ENCODE measurements around the gene XPNPEP1.

The XPNPEP1 gene

DNA sequence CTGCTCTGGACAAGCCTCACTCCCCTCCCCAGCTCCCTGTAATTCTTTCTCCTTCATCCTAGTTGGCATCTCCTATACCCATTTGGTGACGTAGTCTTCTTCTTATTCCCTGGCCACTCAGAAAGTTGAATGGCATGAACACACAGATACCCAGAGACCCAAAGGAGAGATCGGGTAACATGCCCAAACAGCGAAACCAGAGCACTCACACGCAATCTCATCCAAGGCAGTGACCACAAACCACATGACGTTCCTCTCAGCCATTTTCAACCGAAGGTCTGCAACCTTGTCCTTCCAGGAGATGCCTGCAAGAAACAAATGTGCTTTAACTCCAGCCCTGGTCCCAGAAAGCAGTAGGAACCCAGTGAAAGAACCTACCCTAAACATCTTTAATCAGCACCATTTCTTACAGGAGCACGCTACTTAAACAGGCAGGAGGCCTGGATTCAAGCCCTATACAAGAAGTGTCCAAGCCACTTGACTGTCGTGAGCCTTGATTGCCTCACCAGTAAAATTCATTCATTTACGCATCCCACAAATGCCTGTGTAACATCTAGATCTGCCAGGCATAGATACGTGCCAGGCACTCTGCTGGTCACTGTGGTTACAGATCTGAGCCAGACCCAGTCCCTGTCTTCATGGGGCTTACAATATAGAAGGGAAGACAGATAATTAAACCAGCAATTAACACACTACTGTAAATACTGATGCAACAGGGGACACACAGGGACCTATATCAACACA lies 37.1 kb downstream of the XPNPEP1 start:
- DNase-seq, result no peak
- TF ChIP-seq POLR2A (IDR thresholded peaks at IDR 0.05; ENCODE audit: low read length), result no peak
- TF ChIP-seq GATA1 (IDR thresholded peaks at IDR 0.05; ENCODE audit: low read depth, low read length), result no peak

DNA sequence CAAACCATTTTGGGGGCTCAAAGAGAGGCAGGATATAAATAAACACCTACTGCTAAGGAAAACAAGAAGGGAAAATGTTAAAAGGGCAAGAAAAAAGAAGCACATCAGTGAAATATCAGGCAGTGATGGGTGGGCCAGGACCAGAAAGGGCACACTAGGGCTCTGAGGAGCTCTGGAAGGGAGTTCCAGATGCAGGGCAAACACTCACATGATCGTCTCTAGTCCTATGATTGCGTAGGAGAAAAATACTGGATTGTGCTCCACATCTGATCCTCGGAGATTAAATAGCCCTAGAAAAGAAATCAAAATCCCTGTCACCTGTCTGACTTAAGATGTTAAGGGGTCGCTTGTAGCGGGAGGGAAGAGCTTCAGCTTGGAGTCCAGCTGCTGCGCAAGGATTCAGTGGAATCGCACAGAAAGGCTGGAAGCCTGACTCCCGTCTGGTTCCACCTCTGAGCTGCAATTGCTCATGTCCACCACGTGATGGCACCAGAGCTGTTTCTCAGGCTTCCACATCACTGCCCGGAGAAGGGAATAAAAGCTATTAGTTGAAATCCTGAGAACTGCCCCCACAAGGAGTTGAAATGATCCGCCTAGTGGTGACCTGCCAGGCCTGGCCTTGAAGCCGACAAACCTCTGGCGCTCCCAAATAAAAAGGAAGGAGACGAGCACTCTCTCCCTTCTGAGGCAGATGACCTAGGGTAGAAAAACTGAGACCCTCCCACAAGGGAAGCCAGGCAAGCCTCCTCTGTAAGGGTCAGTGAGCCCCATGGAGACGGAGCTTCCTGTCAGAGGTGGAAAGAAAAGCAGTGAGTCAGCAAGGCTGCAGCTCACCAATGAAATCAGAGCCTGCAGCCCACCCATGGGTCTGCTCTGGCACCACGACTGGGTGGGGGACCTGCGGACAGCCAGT lies 39.2 kb downstream of the XPNPEP1 start:
- DNase-seq, result peak; percentile 86 to 89
- TF ChIP-seq POLR2A (IDR thresholded peaks at IDR 0.05; ENCODE audit: low read length) (no peak), GATA1 (IDR thresholded peaks at IDR 0.05; ENCODE audit: low read depth, low read length) (no peak)

DNA sequence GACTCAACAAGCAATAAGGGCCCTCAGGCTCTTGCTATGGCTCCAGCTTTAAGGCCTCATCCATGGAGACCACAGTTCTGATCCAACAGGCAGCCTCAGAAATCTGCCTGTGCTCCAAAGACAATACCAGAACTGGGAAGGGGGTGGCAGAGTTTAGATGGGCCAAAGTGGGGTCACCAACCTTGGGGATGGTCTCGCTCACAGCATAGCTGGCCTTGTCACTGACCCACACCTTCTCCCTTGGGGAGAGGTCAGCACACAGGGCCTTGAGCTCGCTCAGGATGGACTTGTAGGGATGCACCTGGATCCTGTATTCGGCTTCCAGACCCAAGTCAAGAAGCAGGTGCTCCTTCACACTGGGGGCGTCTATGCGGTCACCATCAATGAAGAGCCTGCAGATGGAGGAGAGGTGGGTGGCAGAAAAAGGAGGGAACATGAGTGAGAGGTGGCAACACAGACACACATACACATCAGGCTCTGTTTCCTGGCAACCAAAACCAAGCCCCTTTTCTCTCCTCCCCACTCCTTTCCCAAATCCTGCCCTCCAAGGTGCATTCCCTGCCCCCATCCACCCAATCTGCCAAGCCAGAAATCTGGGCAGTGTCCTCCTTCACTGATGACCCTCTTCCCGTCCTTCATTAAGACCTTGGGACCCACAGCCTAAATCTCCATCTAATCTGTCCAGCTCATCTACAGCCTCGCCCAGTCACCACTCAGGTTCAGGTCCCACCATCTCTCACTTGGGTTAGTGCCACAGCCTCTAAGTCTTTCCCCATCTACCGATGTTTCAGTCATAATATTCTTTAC lies 40.9 kb downstream of the XPNPEP1 start:
- no peak for TF ChIP-seq GATA1 (IDR thresholded peaks at IDR 0.05; ENCODE audit: low read depth, low read length)
- no peak for TF ChIP-seq POLR2A (IDR thresholded peaks at IDR 0.05; ENCODE audit: low read length)
- DNase-seq, result no peak

DNA sequence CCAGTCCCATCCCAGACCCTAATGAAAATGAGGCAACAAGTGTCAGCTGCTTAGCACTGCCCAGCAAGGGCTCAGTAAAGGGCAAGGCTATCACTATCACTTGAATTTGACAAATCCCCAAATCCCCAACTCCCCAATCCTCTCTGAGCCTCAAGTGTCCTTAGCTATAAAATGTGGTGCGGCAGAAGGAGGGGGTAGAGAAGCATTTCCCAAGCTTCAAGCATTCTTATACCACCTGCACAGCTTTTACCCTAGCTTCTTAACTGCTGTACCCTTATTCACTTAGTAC lies 41.6 kb downstream of the XPNPEP1 start:
- no peak for DNase-seq
- TF ChIP-seq POLR2A (IDR thresholded peaks at IDR 0.05; ENCODE audit: low read length) (no peak), GATA1 (IDR thresholded peaks at IDR 0.05; ENCODE audit: low read depth, low read length) (no peak)

DNA sequence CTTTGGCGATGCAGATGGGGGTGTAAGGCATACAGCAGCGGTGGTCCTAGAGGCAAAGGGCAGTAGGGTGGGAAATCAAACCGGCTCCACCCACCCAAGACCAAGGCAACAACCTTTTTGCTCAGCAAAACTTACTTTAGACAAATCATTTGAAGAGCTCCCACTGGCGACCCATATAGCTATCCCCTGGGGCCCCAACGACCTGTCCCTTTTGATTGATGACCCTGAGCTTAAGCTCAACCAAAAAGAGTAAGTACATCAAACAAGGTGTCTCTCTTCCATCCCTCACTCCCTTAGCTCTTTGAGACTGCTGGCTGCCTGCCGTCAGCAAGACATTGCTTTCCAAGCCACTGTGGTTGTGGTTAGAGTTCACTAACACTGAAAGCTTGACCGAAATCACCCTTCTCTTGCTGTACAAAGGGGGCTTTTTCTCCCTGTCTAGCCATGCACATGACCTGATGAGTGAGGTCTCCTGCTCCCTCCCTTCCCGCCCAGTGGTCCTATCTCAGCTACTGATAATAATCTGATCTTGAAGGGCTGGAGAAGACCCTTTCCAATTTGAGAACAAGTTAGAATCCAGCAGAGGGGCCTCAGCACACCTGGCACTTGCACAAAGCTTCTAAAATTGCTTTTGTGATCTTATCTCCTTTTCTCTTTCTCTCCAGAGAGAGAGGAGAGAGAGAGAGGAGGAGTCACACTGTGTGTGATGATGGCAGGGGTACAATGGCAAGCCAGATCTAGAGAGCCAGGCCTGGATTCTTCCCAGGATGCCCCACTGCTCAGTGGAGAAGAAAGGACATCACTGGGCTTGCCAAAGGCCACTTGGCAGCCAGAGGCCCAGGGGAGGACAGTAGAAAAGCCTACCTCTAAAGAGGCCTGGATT lies 42.2 kb downstream of the XPNPEP1 start:
- DNase-seq, result no peak
- no peak for TF ChIP-seq POLR2A (IDR thresholded peaks at IDR 0.05; ENCODE audit: low read length)
- TF ChIP-seq GATA1 (IDR thresholded peaks at IDR 0.05; ENCODE audit: low read depth, low read length), result no peak

DNA sequence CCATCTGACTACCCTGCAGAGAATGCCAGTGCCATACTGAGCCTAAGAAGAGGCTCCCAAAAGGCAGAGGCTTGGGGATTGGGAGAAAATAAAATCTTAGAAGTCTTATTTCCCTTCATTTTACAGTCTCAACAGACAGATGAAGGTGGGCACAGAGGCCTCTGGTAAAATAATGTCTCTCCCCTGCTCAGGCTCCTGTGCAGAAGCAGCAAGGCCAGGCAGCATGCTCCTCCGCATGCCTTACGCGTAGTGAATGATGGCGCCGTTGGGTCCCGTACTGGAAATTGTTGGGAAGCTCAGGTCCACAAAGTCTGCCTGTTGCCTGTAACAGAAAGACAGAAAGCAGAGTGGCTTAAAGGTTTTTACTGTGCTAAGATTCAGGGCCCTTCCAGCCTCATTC lies 45.8 kb downstream of the XPNPEP1 start:
- DNase-seq, result no peak
- TF ChIP-seq GATA1 (IDR thresholded peaks at IDR 0.05; ENCODE audit: low read depth, low read length), result no peak
- TF ChIP-seq POLR2A (IDR thresholded peaks at IDR 0.05; ENCODE audit: low read length), result no peak

DNA sequence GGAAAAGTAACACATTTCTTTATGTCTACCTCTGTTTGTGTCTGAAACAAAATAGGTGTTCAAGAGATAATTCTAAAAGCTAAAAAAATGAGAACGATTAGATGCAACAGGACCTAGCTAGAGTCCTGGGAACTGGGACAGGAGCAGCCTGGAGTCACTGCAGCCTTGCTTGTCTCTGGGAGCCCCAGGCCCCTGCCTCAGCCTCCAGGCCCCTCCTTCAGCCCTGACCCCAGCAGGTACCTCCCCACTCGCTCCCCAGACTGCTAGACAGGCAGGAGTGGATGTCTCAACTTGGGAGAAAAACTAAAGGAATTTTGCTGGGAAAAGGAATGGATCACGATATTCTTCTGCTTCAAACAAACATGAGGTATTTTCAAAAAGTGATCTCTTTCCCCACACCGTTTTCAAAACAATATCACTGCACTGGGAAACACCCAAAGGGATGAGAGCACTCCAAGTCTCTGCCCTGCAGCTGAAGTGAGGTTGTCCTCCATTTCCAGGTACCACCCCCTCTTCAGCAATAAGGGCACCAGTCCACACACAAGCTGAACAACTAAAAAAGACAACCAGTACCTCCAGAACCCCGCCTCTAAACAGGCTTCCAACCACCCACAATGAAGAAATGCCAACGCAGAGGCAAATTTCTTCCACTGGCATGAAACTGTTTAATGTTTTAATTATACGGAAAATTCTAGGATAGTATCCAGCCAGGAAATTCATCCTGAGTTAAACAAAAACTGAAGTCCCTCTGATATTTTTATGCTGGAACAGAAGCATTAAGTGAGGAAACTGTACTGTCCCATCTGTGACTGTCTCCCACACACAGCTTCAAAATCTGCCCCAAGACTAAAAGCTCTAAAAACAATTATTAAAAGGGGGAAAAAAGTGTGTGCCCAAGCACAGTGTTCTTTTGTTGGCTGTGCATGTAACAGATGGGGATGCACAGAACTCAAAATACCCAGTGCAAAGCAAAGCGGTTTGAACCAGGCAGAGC lies 47.2 kb downstream of the XPNPEP1 start:
- no peak for DNase-seq
- TF ChIP-seq POLR2A (IDR thresholded peaks at IDR 0.05; ENCODE audit: low read length) (no peak), GATA1 (IDR thresholded peaks at IDR 0.05; ENCODE audit: low read depth, low read length) (no peak)

DNA sequence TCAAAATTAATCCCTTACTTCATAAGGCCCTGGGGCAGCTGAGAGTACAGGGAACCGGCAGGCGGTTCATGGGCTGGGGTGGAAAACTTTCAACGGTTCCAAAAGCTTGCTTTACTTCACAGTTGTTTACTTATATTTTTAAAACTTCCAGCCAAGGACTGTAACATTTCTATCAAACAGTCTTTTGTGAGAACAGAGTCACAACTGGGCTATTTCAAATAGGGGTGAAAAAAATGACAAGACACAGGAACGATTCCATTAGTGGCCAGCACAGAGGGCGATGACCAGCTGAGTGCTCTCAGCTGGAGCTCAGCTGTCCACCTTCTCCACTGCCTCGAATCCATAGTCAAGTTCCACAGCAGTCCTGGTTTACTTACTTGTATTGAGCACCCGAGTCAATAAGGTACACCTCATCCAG lies 48.2 kb downstream of the XPNPEP1 start:
- DNase-seq, result no peak
- TF ChIP-seq POLR2A (IDR thresholded peaks at IDR 0.05; ENCODE audit: low read length), result no peak
- no peak for TF ChIP-seq GATA1 (IDR thresholded peaks at IDR 0.05; ENCODE audit: low read depth, low read length)

DNA sequence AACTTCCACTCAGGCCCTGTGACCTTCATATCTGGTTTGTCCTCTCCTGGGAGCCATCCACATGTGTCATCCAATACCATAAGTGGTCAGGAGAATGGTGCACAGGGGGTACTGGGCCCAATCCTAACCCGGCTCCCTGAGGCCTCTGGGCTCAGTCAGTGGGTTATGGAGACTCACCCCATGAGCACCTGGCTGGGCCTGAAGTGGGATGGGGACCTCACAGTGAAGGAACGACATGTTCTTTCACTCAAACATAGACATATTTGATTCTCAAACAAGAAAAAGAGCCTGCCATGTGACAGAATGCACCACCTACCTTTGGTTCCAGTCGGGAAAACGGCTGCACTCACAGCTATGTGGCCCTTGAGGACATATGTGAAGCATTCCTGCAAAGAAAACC lies 51.8 kb downstream of the XPNPEP1 start:
- DNase-seq, result no peak
- TF ChIP-seq GATA1 (IDR thresholded peaks at IDR 0.05; ENCODE audit: low read depth, low read length) (no peak), POLR2A (IDR thresholded peaks at IDR 0.05; ENCODE audit: low read length) (no peak)

DNA sequence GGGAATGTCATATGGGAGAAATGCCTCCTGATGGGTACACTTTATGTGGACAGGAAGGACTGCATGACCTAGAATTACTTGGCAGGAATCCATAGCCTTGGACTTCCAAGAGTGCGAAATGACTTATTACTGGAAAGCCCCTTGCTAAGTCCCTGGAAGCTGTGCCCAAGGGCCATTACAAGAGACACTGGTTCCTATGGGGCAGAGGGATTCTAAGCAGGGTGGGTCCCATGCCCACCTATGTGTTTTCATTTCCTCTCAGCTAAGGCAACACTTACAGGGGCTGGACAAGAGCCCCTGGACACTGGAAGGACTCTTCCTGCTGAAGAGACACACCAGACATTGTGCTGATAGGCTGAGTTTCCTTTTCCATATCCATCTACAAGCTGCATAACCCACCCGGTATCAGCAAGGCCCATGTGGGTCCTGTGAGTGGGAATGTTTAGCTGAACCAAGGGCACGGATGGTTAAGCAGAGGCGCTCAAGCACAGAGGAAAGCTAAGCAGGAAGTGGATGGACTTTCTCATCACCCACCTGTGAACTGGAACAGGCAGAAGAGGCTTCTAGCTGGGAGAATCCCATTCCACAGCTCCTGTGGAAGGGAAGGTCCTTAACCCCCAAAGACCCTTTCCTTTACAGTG lies 56.2 kb downstream of the XPNPEP1 start:
- DNase-seq, result no peak
- no peak for TF ChIP-seq POLR2A (IDR thresholded peaks at IDR 0.05; ENCODE audit: low read length)
- no peak for TF ChIP-seq GATA1 (IDR thresholded peaks at IDR 0.05; ENCODE audit: low read depth, low read length)

DNA sequence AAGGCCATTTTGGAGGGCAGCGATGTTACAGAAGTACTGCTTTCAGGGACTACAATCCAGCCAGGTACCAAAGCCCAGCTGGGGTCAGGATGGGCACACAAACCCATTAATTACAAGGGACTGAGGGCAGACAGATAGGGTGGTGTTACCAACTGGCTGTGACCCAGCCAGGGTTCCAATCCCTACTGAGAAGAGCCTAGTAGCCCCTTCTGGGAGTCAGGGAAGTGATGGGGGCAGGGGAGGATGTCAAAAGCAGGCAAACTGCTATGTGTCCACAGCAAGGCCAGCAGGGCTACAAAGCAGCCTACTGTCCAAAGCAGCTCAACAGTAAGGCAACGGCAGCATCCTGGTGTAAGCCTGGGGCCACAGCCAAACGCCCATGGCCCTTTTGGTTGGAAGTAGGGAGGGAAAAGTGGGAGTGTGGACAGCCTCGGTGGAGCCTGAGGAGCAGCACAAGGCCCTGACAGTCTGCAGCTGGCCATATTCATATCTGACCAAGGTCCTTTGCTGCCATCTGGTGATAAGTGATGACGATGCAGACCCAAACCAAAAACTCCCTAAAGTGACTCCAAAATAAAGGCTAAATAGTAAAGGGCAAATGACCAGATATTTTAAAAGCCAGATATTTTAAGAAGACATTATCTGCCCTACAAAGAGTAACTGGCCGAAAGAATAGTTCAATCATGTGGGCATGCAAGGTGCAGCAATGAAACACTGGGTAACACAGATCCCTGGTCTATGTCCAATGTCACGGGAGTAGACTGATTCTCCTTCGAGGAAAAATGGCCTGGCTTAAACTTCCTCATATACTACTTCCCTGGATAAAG lies 56.9 kb downstream of the XPNPEP1 start:
- TF ChIP-seq GATA1 (IDR thresholded peaks at IDR 0.05; ENCODE audit: low read depth, low read length) (no peak), POLR2A (IDR thresholded peaks at IDR 0.05; ENCODE audit: low read length) (no peak)
- peak; percentile 56 to 58 for DNase-seq

All from erythroblast (primary cell).